SK-N-SH (cell line): ENCODE measurements around the gene BEX4. TPM values are rescaled to one million over a fixed set of nuclear protein-coding genes. Genes with fewer than 3 reads are reported as not detected.

Experiments used
- CTCF ChIA-PET: fragments of 300-600, 350-600 bp; formaldehyde crosslinking; extraction: SDS; loops from one replicate; lab custom pipeline; 2021; lab: Yijun Ruan, JAX
- POLR2A ChIA-PET: fragments of 350-600 bp; sonication (Branson Sonifier 250); formaldehyde crosslinking; extraction: SDS; loops from one replicate; lab custom pipeline; 2020; ENCODE audit warnings: antibody characterized with exemption, inconsistent platforms; lab: Yijun Ruan, JAX
- DNase-seq: peaks from one replicate; pipeline ENCODE4 v3.0.0; 2012
- H2AFZ ChIP-seq: fragments of 200-600 bp; sonication (generic); 2 replicates; pipeline ENCODE4 v1.8.1; 2016; ENCODE audit warnings: antibody characterized with exemption, mild to moderate bottlenecking, low read depth
- H3F3A ChIP-seq: fragments of 200-600 bp; sonication (generic); replicated peaks from 2 replicates; pipeline ENCODE3; 2016; ENCODE audit warnings: antibody characterized with exemption, mild to moderate bottlenecking; ENCODE audit not compliant: insufficient read depth
- H3K27ac ChIP-seq, 2 experiments: fragments of 200-500 bp in 1 of 2; fragments of 200-600 bp in 1 of 2; sonication (Bioruptor generic) in 1 of 2; sonication (generic), shearing (Covaris generic) in 1 of 2; 2 replicates each; pipeline versions ENCODE4 v1.5.1 to v1.6.1; 2014 to 2016; ENCODE audit warnings: low read depth in 2 of 2, inconsistent platforms in 1 of 2, low read length in 1 of 2, mild to moderate bottlenecking in 1 of 2, mixed read lengths in 1 of 2
- H3K27me3 ChIP-seq: fragments of 200-600 bp; sonication (generic), shearing (Covaris generic); 2 replicates; pipeline ENCODE4 v1.6.1; 2016; ENCODE audit warnings: mixed run types; ENCODE audit not compliant: insufficient read depth
- H3K36me3 ChIP-seq, 2 experiments: fragments of 200-500 bp in 1 of 2; fragments of 200-600 bp in 1 of 2; sonication (Bioruptor generic) in 1 of 2; sonication (generic) in 1 of 2; replicated peaks in 1 of 2; 2 replicates each; pipeline versions ENCODE3 to v1.5.1; 2014 to 2016; ENCODE audit warnings: low read length in 1 of 2, mild to moderate bottlenecking in 1 of 2; ENCODE audit not compliant: insufficient read depth in 2 of 2, control insufficient read depth in 1 of 2
- H3K4me1 ChIP-seq, 2 experiments: fragments of 200-500 bp in 1 of 2; fragments of 200-600 bp in 1 of 2; sonication (Bioruptor generic) in 1 of 2; sonication (generic), shearing (Covaris generic) in 1 of 2; 2 replicates each; pipeline versions ENCODE4 v1.5.1 to v1.6.1; 2014 to 2016; ENCODE audit warnings: low read depth in 1 of 2, low read length in 1 of 2, mixed run types in 1 of 2; ENCODE audit not compliant: insufficient read depth in 2 of 2, control insufficient read depth in 1 of 2
- H3K4me2 ChIP-seq: fragments of 200-600 bp; sonication (generic), shearing (Covaris generic); 2 replicates; pipeline ENCODE4 v1.6.1; 2017; ENCODE audit warnings: mixed run types
- H3K4me3 ChIP-seq, 2 experiments: fragments of 200-500 bp in 1 of 2; fragments of 200-600 bp in 1 of 2; sonication (Bioruptor generic) in 1 of 2; sonication (generic), shearing (Covaris generic) in 1 of 2; 2 replicates each; pipeline versions ENCODE4 v1.5.1 to v1.8.1; 2014 to 2016; ENCODE audit warnings: low read depth in 2 of 2, inconsistent platforms in 1 of 2, low read length in 1 of 2, mild to moderate bottlenecking in 1 of 2, mixed read lengths in 1 of 2, moderate library complexity in 1 of 2
- H3K79me2 ChIP-seq: fragments of 200-600 bp; sonication (generic); 2 replicates; pipeline ENCODE4 v1.8.1; 2017; ENCODE audit warnings: mild to moderate bottlenecking; ENCODE audit not compliant: insufficient read depth
- H3K9ac ChIP-seq: fragments of 200-600 bp; sonication (generic); 2 replicates; pipeline ENCODE4 v1.6.1; 2017; ENCODE audit warnings: mixed run types
- H3K9me2 ChIP-seq: fragments of 200-600 bp; sonication (generic); 2 replicates; pipeline ENCODE4 v1.6.1; 2017; ENCODE audit warnings: mixed run types
- H3K9me3 ChIP-seq: fragments of 200-600 bp; sonication (generic); 2 replicates; pipeline ENCODE4 v1.6.1; 2017; ENCODE audit warnings: mixed run types, mild to moderate bottlenecking, moderate library complexity
- H4K20me1 ChIP-seq: fragments of 200-600 bp; sonication (generic); 2 replicates; pipeline ENCODE4 v1.6.1; 2017; ENCODE audit warnings: mild to moderate bottlenecking, mixed run types; ENCODE audit not compliant: insufficient read depth
- CTCF ChIP-seq: fragments of 200-600 bp; sonication (generic); IDR thresholded peaks from 2 replicates; pipeline ENCODE4 v1.6.1; 2017; ENCODE audit warnings: antibody characterized with exemption, mild to moderate bottlenecking, moderate library complexity
- EZH2phosphoT487 ChIP-seq: fragments of 200-600 bp; sonication (generic); IDR thresholded peaks from 2 replicates; pipeline ENCODE4 v1.6.1; 2017; ENCODE audit warnings: low read depth, mixed run types, mild to moderate bottlenecking, antibody characterized with exemption, moderate library complexity, borderline replicate concordance
- FOXM1 ChIP-seq: IDR thresholded peaks from 2 replicates; pipeline ENCODE4 v1.4.0; 2012; ENCODE audit warnings: low read depth, mild to moderate bottlenecking
- POLR2AphosphoS5 ChIP-seq: IDR thresholded peaks from 2 replicates; pipeline ENCODE4 v1.6.1; 2012; ENCODE audit warnings: low read depth, low read length
- RAD21 ChIP-seq: IDR thresholded peaks from 2 replicates; pipeline ENCODE4 v1.6.1; 2012; ENCODE audit warnings: mild to moderate bottlenecking, low read length
- SMC3 ChIP-seq: IDR thresholded peaks from 2 replicates; pipeline ENCODE4 v1.6.1; 2012; ENCODE audit warnings: low read depth, low read length, improper control_type of control experiment
- TCF12 ChIP-seq: IDR thresholded peaks from 2 replicates; pipeline ENCODE4 v1.4.0; 2012
- WGBS: methylation state at CpG from one replicate; pipeline ENCODE4 v1.1.6; 2017; ENCODE audit warnings: low lambda C conversion rate; 5-methylcytosine and 5-hydroxymethylcytosine counted together
- polyA plus RNA-seq, 3 experiments: library from polyadenylated mRNA; depleted of rRNA; stranded (reverse); fragments of >200 nt; gene quantifications; 2 replicates each; pipeline ENCODE4 v1.2.3, GENCODE V29; 2012
- TF ChIP-seq, protein P1 (sequence below): IDR thresholded peaks from 2 replicates; pipeline ENCODE4; 2012
- TF ChIP-seq, protein P2 (sequence below): IDR thresholded peaks from 2 replicates; pipeline ENCODE4 v1.6.1; 2012; ENCODE audit warnings: mild to moderate bottlenecking, low read depth, low read length, moderate library complexity

The BEX4 gene
- polyA plus RNA-seq, 1 of the 3 experiments (the other 2 are of a cell fraction), result 95.7 TPM

DNA sequence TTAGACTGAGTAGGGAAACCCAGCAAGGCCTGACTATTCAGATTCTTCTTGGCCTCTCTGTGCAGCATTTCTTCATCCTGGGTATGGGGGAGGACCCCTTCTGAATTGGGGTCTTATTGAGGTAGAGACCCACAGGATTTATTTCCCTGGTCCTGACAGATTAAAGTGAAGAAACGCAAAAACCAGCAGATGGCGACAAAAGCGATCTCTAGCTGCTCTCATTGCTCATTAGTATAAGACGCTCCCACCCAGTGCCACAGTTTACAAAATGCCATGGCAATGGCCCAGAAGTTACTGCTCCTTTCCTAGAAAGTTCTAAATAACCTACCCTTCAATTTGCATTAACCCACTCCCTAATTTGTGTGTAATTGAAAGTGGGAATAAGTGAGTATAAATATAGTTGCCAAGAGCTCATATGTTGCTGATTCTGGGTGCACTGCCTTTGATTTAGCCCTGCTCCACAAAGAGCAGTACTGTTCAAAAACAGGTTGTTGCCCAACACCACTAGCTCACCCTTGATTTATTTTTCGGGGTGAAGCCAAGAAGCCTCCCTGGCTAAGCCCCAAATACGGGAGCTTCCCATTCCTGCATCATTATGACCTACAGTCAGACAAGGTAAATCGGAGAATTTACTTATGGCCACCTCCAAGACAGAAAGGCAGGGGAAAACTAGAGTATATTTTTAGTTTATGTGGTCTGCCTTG, 3.7 kb upstream of the BEX4 start:
- Histone ChIP-seq H3K9me3 (no peaks in the 10 kb centered on the region), H3K36me3 (no peaks in the 10 kb centered on the region), H3K79me2 (no peaks in the 10 kb centered on the region), H3K27ac (no peak overlapping the region), H3K9ac (no peak overlapping the region), H3K9me2 (no peaks in the 10 kb centered on the region), H3K27me3 (no peaks in the 10 kb centered on the region; the same call in 1 of the 2 replicates), H3F3A (no peaks in the 10 kb centered on the region), H2AFZ (no peak overlapping the region; the same call in 1 of the 2 replicates), H3K4me2 (no peak overlapping the region), H4K20me1 (no peaks in the 10 kb centered on the region), H3K4me3 (no peak overlapping the region), H3K4me1 (no peaks in the 10 kb centered on the region)
- ChIA-PET CTCF (interaction anchor here (0.7 to 3.3 kb wide), 25 partner anchors 10 to 287 kb away, joined by 3 to 21 read pairs (median 4); no protein-coding TSS in a partner anchor), POLR2A (no interaction called here)
- peak; percentile 60 for DNase-seq
- TF ChIP-seq FOXM1 (no peak), RAD21 (peak; percentile 62), POLR2AphosphoS5 (no peak), TCF12 (no peak), CTCF (peak; percentile 73), EZH2phosphoT487 (no peak), SMC3 (peak; percentile 57)
- TF ChIP-seq, protein P1, sequence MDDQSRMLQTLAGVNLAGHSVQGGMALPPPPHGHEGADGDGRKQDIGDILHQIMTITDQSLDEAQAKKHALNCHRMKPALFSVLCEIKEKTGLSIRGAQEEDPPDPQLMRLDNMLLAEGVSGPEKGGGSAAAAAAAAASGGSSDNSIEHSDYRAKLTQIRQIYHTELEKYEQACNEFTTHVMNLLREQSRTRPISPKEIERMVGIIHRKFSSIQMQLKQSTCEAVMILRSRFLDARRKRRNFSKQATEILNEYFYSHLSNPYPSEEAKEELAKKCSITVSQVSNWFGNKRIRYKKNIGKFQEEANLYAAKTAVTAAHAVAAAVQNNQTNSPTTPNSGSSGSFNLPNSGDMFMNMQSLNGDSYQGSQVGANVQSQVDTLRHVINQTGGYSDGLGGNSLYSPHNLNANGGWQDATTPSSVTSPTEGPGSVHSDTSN, result no peak
- TF ChIP-seq, protein P2, sequence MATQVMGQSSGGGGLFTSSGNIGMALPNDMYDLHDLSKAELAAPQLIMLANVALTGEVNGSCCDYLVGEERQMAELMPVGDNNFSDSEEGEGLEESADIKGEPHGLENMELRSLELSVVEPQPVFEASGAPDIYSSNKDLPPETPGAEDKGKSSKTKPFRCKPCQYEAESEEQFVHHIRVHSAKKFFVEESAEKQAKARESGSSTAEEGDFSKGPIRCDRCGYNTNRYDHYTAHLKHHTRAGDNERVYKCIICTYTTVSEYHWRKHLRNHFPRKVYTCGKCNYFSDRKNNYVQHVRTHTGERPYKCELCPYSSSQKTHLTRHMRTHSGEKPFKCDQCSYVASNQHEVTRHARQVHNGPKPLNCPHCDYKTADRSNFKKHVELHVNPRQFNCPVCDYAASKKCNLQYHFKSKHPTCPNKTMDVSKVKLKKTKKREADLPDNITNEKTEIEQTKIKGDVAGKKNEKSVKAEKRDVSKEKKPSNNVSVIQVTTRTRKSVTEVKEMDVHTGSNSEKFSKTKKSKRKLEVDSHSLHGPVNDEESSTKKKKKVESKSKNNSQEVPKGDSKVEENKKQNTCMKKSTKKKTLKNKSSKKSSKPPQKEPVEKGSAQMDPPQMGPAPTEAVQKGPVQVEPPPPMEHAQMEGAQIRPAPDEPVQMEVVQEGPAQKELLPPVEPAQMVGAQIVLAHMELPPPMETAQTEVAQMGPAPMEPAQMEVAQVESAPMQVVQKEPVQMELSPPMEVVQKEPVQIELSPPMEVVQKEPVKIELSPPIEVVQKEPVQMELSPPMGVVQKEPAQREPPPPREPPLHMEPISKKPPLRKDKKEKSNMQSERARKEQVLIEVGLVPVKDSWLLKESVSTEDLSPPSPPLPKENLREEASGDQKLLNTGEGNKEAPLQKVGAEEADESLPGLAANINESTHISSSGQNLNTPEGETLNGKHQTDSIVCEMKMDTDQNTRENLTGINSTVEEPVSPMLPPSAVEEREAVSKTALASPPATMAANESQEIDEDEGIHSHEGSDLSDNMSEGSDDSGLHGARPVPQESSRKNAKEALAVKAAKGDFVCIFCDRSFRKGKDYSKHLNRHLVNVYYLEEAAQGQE, result no peak
- WGBS, result 20% methylated on average over 7 of the region's 7 CpGs
